GM12873 (cell line): Measurements from ENCODE around the gene P2RX5.

Experiments used
- TF ChIP-seq, protein P1 (sequence below): IDR thresholded peaks from 2 replicates; pipeline ENCODE4 v1.5.1; 2012; ENCODE audit warnings: low read depth, mild to moderate bottlenecking, moderate library complexity, low read length, control low read depth; ENCODE audit not compliant: insufficient read depth; ENCODE audit errors: missing control alignments

Gene P2RX5

DNA sequence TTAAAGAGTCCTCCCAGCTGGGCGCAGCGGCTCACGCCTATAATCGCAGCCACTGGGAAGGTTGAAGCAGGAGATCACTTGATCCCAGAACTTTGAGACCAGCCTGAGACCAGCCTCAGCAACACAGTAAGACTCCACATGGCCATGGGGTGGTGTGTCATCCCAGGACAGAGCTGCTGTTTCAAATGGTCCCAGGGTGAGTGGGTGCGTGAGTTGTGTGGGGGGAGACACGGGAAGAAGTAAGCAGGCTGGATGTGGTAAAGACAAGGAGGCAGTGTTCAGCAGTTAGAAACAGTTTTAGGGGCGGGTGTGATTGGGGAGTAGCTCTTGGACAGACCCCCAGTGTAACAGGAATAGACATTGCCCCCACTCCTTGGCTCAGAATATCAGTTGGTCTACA lies 63.7 kb downstream of the P2RX5 start:
- TF ChIP-seq, protein P1, sequence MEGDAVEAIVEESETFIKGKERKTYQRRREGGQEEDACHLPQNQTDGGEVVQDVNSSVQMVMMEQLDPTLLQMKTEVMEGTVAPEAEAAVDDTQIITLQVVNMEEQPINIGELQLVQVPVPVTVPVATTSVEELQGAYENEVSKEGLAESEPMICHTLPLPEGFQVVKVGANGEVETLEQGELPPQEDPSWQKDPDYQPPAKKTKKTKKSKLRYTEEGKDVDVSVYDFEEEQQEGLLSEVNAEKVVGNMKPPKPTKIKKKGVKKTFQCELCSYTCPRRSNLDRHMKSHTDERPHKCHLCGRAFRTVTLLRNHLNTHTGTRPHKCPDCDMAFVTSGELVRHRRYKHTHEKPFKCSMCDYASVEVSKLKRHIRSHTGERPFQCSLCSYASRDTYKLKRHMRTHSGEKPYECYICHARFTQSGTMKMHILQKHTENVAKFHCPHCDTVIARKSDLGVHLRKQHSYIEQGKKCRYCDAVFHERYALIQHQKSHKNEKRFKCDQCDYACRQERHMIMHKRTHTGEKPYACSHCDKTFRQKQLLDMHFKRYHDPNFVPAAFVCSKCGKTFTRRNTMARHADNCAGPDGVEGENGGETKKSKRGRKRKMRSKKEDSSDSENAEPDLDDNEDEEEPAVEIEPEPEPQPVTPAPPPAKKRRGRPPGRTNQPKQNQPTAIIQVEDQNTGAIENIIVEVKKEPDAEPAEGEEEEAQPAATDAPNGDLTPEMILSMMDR = no peak

DNA sequence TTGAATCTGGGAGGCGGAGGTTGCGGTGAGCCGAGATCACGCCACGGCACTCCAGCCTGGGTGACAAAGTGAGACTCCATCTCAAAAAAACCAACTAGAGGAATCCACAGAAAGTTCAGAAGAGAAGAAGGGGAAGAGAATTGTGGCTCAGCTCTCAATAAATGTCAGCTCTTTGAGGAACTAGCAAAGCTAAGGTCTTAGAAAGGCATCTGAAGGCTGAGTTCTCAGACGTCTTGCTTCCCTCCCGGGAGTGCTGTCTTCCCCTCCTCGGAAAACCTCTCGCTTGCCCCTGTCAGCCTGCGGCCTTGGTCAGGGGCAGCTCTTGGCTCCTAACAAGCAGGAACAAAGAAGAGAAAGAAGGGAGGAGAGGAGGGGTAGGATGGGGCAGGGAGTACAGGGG lies 65.2 kb downstream of the P2RX5 start:
- TF ChIP-seq, protein P1 = no peak

DNA sequence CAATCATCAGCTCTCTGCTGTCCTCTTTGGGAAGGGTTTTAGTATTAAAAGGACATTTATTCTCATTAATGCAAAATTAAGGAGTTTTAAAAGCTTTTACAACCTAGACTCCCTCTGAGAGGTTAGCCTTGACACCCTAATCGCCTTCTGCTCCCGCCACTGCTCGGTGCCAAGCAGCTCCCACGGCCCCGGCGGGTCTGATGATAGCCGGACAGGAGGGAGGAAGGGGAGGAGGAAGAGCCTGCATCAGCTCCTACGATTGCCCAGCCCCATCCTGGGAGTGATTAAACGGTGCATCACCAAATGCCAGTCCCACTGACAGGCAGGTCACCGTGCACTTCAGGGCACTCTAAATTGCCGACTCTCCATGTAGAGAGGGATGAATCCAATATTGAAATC lies 68.2 kb downstream of the P2RX5 start:
- TF ChIP-seq, protein P1 = no peak

DNA sequence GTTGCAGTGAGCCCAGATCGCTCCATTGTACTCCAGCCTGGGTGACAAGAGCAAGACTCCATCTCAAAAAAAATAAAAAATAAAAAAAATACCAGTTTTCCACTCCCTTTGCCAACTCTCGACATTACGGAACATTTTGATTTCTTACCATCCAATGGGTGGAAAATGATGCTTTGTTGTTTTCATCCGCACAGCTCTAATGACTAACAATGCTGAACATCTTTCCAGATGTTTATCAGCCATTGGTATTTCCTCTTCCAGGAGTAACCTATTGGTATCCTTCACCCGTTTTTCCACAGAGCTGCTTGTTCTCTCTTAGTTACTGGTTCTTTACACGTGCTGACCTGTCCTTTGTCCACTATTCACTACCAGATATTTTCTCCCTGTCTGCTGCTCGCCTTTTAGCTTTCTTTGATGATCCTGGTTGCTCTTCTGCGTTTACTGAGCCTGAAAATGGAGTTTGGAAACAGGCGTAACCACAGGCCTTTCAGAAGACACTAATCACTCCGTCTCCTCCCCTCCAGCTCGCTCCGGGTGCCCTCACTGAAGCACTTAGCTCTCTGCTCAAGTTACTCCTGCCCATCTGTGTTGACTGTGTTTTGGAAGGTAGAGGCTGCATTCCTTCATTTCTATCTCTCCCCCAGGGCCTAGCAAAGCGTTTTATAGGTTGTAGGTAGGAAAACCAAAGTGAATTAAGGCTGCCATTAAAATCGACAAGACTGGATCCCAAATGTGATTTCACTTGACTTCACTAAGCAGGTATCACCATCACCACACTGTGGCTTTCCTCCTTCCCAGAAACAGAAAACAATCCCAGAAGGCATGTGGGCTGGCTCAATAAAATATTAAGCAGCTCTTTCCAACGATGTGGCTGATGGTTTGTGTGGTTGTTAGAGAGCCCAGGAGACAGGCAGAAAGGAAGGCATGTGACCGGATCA lies 68.9 kb downstream of the P2RX5 start:
- TF ChIP-seq, protein P1 = no peak
